Stimulated activated memory B cell treated with anti-CD40 and anti-IgM and Interleukin-4, amounts not matched to agents 10 μg/mL and 1 μg/mL and 100 μg/mL, for 72 hours (primary cell): Measurements from ENCODE around the gene STPG3.
A peak's percentile ranks its signal among the peaks of the same experiment; 100 is the strongest.
"Not testable (repeated sequence)": the region's sequence is repeated elsewhere in the genome, so short reads cannot be mapped to it uniquely, and the experiment has no call there.

ENCODE experiments used
- ATAC-seq: fragments of 150-1000 bp; cut with Tn5 transposase; 2 replicates; pipeline ENCODE4 v1.10.0; 2021
- H3K27ac Mint-ChIP-seq: one replicate; pipeline ENCODE4 v1.8.0; 2022; ENCODE audit warnings: mild to moderate bottlenecking, mixed read lengths
- H3K27me3 Mint-ChIP-seq: one replicate; pipeline ENCODE4 v1.8.0; 2022; ENCODE audit warnings: mixed read lengths
- H3K36me3 Mint-ChIP-seq: one replicate; pipeline ENCODE4 v1.8.0; 2022; ENCODE audit warnings: mixed read lengths
- H3K4me1 Mint-ChIP-seq: one replicate; pipeline ENCODE4 v1.8.0; 2022; ENCODE audit warnings: mixed read lengths
- H3K4me3 Mint-ChIP-seq: one replicate; pipeline ENCODE4 v1.8.0; 2022; ENCODE audit warnings: mild to moderate bottlenecking, moderate library complexity, mixed read lengths
- H3K9me3 Mint-ChIP-seq: one replicate; pipeline ENCODE4 v1.8.0; 2022; ENCODE audit warnings: mixed read lengths

STPG3 gene

DNA sequence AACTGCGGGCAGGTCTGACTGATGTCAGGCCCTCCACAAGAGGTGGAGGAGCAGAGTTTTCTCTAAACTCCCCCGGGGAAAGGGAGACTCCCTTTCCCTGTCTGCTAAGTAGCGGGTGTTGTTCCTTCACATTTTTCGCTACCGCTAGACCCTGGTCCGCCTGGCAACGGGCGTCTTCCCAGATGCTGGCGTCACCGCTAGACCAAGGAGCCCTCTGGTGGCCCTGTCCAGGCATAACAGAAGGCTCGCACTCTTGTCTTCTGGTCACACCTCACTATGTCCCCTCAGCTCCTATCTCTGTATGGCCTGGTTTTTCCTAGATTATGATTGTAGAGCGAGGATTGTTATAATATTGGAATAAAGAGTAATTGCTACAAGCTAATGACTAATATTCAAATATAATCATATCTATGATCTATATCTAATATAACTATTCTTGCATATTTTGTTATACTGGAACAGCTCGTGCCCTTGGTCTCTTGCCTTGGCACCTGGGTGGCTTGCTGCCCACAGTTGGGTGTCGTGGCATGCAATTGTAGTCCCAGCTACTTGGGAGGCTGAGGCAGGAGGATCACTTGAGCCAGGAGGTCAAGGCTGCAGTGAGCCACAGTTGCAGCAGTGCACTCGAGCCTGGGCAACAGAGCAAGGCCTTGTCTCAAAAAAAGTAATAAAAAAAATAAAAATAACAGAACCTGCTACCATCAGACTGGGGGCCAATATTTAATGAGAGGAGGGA lies 11.3 kb downstream of the STPG3 start:
- not testable (repeated sequence) for H3K27me3 Mint-ChIP-seq, ATAC-seq, H3K9me3 Mint-ChIP-seq, H3K4me3 Mint-ChIP-seq, H3K4me1 Mint-ChIP-seq
- Mint-ChIP-seq H3K36me3 (peaks cover 28% of the 10 kb centered on the region), H3K27ac (peak overlapping the region; percentile 46)

DNA sequence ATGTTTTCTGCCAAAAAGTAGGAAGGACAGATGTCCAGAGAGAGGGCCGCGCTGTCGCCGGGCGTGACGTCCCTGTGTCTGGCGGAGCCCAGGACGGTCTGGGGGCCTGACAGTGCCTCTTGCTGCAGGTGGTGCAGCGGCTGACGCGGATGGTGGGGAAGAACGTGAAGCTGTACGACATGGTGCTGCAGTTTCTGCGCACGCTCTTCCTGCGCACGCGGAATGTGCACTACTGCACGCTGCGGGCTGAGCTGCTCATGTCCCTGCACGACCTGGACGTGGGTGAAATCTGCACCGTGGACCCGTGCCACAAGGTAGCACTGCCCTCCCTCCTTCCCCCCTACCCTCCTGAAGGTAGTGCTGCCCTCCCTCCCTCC lies 11.8 kb downstream of the STPG3 start:
- H3K4me1 Mint-ChIP-seq: peaks cover 12% of the 10 kb centered on the region
- no peaks in the 10 kb centered on the region for H3K27me3 Mint-ChIP-seq
- peaks cover 34% of the 10 kb centered on the region for H3K36me3 Mint-ChIP-seq
- no peak overlapping the region for H3K27ac Mint-ChIP-seq
- ATAC-seq: no peak
- H3K9me3 Mint-ChIP-seq: no peaks in the 10 kb centered on the region
- H3K4me3 Mint-ChIP-seq: no peak overlapping the region

- no peak overlapping the region for H3K4me3 Mint-ChIP-seq
- H3K4me1 Mint-ChIP-seq: peaks cover 19% of the 10 kb centered on the region
- no peaks in the 10 kb centered on the region for H3K27me3 Mint-ChIP-seq
- H3K9me3 Mint-ChIP-seq: peaks cover under 1% of the 10 kb centered on the region
- peaks cover 40% of the 10 kb centered on the region for H3K36me3 Mint-ChIP-seq
- H3K27ac Mint-ChIP-seq: no peak overlapping the region
- no peak for ATAC-seq
Measured at GRCh38 chr9:137263506-137263905, 12.4 kb downstream of the STPG3 start.

DNA sequence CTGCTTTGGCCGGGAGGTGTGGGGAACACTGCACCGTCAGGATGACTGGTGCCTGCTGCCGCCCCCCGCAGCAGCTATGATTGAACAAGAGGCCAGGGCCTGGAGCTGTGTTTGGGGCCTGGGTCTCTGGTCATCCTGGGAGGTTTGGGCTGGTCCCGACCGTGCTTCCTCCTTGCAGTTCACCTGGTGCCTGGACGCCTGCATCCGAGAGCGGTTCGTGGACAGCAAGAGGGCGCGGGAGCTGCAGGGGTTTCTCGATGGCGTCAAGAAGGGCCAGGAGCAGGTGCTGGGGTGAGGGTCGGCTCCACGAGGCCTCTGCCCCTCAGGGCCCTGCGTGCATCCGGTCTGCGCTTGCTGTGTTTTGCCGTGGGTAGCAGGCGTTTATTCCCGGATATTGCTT lies 13.0 kb downstream of the STPG3 start:
- Mint-ChIP-seq H3K27ac (no peak overlapping the region), H3K36me3 (peaks cover 45% of the 10 kb centered on the region), H3K27me3 (no peaks in the 10 kb centered on the region), H3K4me1 (peaks cover 24% of the 10 kb centered on the region), H3K9me3 (peaks cover 3% of the 10 kb centered on the region), H3K4me3 (no peak overlapping the region)
- ATAC-seq: no peak

GRCh38 chr9:137265496-137266161 lies 14.5 kb downstream of the STPG3 start:
- no peak for ATAC-seq
- Mint-ChIP-seq H3K4me1 (peaks cover 35% of the 10 kb centered on the region), H3K36me3 (peaks cover 54% of the 10 kb centered on the region), H3K9me3 (peaks cover 3% of the 10 kb centered on the region), H3K4me3 (no peak overlapping the region), H3K27ac (no peak overlapping the region), H3K27me3 (no peaks in the 10 kb centered on the region)

GRCh38 chr9:137266162-137266527 lies 15.1 kb downstream of the STPG3 start:
- no peak for ATAC-seq
- Mint-ChIP-seq H3K4me1 (peaks cover 39% of the 10 kb centered on the region), H3K36me3 (peaks cover 54% of the 10 kb centered on the region), H3K9me3 (peaks cover 3% of the 10 kb centered on the region), H3K27me3 (no peaks in the 10 kb centered on the region), H3K4me3 (no peak overlapping the region), H3K27ac (peak overlapping the region; percentile 37)

DNA sequence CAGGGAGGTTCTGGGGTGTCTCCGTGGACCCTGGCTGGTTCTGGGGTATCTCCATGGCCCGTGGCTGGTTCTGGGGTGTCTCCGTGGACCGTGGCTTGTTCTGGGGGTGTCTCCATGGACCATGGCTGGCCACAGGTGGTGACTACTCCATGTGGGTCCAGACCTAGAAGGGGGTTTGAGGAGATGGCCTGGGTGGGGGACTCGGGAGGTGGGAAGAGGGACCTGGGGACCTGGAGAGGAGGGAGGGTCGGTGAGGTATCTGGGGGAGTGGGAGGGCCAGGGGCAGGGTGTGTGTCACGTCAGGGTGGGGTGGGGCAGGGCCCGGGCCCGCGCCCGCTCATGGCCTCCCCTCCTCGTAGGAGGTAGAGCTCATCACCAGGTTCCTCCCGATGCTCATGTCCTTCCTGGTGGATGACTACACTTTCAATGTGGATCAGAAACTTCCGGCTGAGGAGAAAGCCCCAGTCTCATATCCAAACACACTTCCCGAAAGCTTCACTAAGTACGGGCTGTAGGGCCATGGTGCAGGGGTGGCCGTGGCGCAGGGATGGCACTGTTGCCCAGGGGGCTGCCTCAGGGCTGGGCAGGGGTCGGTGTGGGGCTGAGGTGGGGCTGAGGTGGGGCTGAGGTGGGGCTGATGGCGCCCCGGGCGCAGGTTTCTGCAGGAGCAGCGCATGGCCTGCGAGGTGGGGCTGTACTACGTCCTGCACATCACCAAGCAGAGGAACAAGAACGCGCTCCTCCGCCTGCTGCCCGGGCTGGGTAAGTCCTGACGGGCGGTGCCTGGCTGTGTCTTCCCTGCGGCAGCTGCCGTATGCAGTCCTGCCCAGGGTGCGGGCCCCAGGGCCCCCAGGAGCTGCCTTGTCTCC lies 15.7 kb downstream of the STPG3 start:
- ATAC-seq: no peak
- H3K9me3 Mint-ChIP-seq: peaks cover 3% of the 10 kb centered on the region
- H3K27me3 Mint-ChIP-seq: no peaks in the 10 kb centered on the region
- H3K4me1 Mint-ChIP-seq: peaks cover 38% of the 10 kb centered on the region
- peak overlapping the region; percentile 76 for H3K27ac Mint-ChIP-seq
- peaks cover 48% of the 10 kb centered on the region for H3K36me3 Mint-ChIP-seq
- H3K4me3 Mint-ChIP-seq: no peak overlapping the region

- Mint-ChIP-seq H3K4me1 (peaks cover 35% of the 10 kb centered on the region), H3K27ac (peak overlapping the region; percentile 76), H3K27me3 (no peaks in the 10 kb centered on the region), H3K36me3 (peaks cover 45% of the 10 kb centered on the region), H3K4me3 (peak overlapping the region; percentile 81), H3K9me3 (peaks cover 3% of the 10 kb centered on the region)
- peak; percentile 87 for ATAC-seq
Measured at GRCh38 chr9:137267933-137268355, 16.9 kb downstream of the STPG3 start.

GRCh38 chr9:137268538-137269201 lies 17.6 kb downstream of the STPG3 start:
- H3K36me3 Mint-ChIP-seq: peaks cover 47% of the 10 kb centered on the region
- peak overlapping the region; percentile 76 for H3K27ac Mint-ChIP-seq
- peaks cover 35% of the 10 kb centered on the region for H3K4me1 Mint-ChIP-seq
- peaks cover 3% of the 10 kb centered on the region for H3K9me3 Mint-ChIP-seq
- peak overlapping the region; percentile 81 for H3K4me3 Mint-ChIP-seq
- no peaks in the 10 kb centered on the region for H3K27me3 Mint-ChIP-seq
- ATAC-seq: no peak

DNA sequence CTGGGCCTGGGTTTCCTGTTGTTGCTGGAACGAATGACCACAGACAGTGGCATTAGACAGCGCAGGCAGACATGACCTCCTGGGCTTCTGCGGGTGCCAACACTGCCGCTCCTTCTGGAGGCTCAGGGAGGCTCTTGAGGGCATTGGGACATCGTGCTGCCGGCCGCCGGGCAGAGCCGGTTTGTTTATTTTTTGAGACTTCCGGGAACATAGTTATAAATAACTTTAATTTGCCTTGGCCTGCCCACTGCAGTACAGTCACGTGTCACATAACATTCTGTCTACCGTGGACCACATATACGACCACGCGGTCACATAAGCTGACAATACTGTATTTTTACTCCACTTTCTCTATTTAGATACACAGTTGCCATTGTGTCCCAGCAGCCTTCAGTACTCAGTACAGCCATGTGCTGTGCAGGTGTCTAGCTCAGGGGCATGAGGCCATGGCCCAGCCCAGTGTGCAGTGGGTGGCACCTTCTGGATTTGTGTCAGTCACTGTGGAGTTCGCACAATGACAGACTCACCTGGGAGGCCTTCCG lies 18.2 kb downstream of the STPG3 start:
- Mint-ChIP-seq H3K4me3 (peak overlapping the region; percentile 81), H3K9me3 (peaks cover 3% of the 10 kb centered on the region), H3K27me3 (no peaks in the 10 kb centered on the region), H3K27ac (peak overlapping the region; percentile 76), H3K4me1 (peaks cover 38% of the 10 kb centered on the region), H3K36me3 (peaks cover 44% of the 10 kb centered on the region)
- ATAC-seq: peak; percentile 68

DNA sequence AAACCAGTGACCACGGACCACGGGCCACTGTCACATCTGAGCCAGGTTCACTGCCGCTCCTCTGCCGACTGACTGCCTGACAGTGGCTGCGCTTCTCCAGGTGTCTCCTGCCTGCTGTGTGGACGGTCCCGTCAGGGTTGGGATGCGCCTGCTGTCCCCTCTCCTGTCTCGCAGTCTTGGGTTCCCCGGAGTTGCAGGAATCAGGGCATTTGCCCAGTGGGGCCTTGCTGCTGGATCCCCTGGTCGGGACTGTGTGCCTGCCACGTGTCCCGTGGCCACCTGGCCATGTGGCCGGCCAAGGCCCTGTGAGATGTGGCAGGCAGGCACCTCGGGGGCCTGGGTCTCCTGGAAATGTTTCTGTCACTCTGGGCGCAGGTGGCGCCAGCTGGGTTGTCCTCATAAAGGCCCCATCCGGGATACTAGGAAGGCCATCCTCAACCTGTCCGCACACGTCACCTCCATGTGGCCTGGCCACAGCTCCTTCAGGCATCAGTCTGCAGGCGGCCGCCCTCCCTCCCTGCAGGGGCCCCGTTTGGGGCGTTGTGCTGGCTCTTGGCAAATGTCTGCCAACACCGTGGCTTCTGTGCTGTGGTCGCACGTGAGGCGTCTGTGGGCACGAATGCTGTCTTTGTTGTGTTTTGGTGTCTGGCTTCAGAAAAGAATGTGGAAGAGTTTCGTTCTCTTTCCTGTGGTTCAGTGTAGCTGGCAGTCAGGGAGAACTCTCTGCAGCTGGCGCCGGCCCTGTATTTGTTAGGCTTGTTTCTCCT lies 20.0 kb downstream of the STPG3 start:
- ATAC-seq: no peak
- peaks cover 41% of the 10 kb centered on the region for H3K36me3 Mint-ChIP-seq
- H3K27me3 Mint-ChIP-seq: no peaks in the 10 kb centered on the region
- H3K4me1 Mint-ChIP-seq: peaks cover 56% of the 10 kb centered on the region
- H3K9me3 Mint-ChIP-seq: peaks cover 3% of the 10 kb centered on the region
- no peak overlapping the region for H3K4me3 Mint-ChIP-seq
- no peak overlapping the region for H3K27ac Mint-ChIP-seq

DNA sequence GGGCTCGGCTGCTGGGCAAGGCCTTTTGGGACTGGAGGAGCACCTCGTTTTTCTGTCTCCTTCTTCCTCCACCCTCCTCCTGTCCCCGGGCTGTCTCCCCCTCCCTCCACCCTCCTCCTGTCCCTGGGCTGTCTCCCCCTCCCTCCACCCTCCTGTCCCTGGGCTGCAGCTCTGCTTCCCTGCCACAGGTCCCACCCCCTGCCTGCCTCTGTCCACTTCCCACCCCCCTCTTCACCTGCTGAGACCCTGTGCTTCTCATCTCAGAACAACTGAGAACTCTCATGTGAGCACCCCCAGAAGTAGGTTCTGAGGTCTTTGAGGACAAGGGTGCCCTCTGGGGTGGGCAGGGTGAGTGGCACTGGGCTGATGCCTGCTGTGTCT lies 20.6 kb downstream of the STPG3 start:
- Mint-ChIP-seq H3K4me3 (no peak overlapping the region), H3K4me1 (peaks cover 62% of the 10 kb centered on the region), H3K9me3 (peaks cover 3% of the 10 kb centered on the region), H3K27me3 (no peaks in the 10 kb centered on the region), H3K36me3 (peaks cover 41% of the 10 kb centered on the region), H3K27ac (no peak overlapping the region)
- ATAC-seq: no peak

DNA sequence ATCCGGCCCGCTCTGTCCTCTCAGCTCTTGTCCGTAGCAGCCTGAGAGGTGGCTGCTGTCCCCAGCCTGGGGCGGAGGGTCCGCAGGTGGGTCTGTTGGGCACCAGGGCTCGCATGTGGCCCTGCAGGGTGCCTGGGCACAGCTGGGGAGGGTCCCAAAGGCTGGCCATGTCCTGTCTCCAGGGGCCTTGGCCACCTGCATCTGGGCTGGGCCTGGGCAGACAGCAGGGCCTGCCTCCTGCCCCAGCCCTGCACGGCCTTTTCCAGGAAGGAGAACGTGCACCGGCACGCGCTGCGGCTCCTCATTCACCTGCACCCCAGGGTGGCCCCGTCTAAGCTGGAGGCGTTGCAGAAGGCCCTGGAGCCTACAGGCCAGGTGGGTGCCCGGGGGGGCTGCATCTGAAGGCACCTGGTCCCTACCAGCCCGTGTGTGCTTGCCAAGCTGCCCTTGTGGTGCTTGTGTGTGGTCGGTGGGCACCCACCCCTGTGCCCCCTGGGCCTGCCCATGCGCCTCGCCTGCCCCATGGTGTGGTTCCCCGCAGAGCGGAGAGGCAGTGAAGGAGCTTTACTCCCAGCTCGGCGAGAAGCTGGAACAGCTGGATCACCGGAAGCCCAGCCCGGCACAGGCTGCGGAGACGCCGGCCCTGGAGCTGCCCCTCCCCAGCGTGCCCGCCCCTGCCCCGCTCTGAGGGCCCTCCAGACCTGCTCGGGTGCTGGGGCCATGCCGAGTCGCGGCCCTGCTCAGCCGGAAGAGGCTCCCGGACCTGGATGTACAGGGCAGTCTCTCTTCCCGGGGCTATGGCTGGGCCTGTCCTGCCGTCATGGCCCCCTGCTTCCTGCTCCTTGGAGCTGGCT lies 21.4 kb downstream of the STPG3 start:
- Mint-ChIP-seq H3K9me3 (peaks cover 3% of the 10 kb centered on the region), H3K4me1 (peaks cover 69% of the 10 kb centered on the region), H3K4me3 (no peak overlapping the region), H3K36me3 (peaks cover 34% of the 10 kb centered on the region), H3K27me3 (no peaks in the 10 kb centered on the region), H3K27ac (no peak overlapping the region)
- ATAC-seq: no peak
